SK-N-SH (cell line): ENCODE data around the gene PFKL. TPM values are rescaled to one million over a fixed set of nuclear protein-coding genes. Genes with fewer than 3 reads are reported as not detected.

Experiments
- CTCF ChIA-PET: fragments of 300-600, 350-600 bp; formaldehyde crosslinking; extraction: SDS; loops from one replicate; lab custom pipeline; 2021; lab: Yijun Ruan, JAX
- POLR2A ChIA-PET: fragments of 350-600 bp; sonication (Branson Sonifier 250); formaldehyde crosslinking; extraction: SDS; loops from one replicate; lab custom pipeline; 2020; ENCODE audit warnings: antibody characterized with exemption, inconsistent platforms; lab: Yijun Ruan, JAX
- DNase-seq: peaks from one replicate; pipeline ENCODE4 v3.0.0; 2012
- H2AFZ ChIP-seq: fragments of 200-600 bp; sonication (generic); 2 replicates; pipeline ENCODE4 v1.8.1; 2016; ENCODE audit warnings: antibody characterized with exemption, mild to moderate bottlenecking, low read depth
- H3F3A ChIP-seq: fragments of 200-600 bp; sonication (generic); replicated peaks from 2 replicates; pipeline ENCODE3; 2016; ENCODE audit warnings: antibody characterized with exemption, mild to moderate bottlenecking; ENCODE audit not compliant: insufficient read depth
- H3K27ac ChIP-seq, 2 experiments: fragments of 200-500 bp in 1 of 2; fragments of 200-600 bp in 1 of 2; sonication (Bioruptor generic) in 1 of 2; sonication (generic), shearing (Covaris generic) in 1 of 2; 2 replicates each; pipeline versions ENCODE4 v1.5.1 to v1.6.1; 2014 to 2016; ENCODE audit warnings: low read depth in 2 of 2, inconsistent platforms in 1 of 2, low read length in 1 of 2, mild to moderate bottlenecking in 1 of 2, mixed read lengths in 1 of 2
- H3K27me3 ChIP-seq: fragments of 200-600 bp; sonication (generic), shearing (Covaris generic); 2 replicates; pipeline ENCODE4 v1.6.1; 2016; ENCODE audit warnings: mixed run types; ENCODE audit not compliant: insufficient read depth
- H3K36me3 ChIP-seq, 2 experiments: fragments of 200-500 bp in 1 of 2; fragments of 200-600 bp in 1 of 2; sonication (Bioruptor generic) in 1 of 2; sonication (generic) in 1 of 2; replicated peaks in 1 of 2; 2 replicates each; pipeline versions ENCODE3 to v1.5.1; 2014 to 2016; ENCODE audit warnings: low read length in 1 of 2, mild to moderate bottlenecking in 1 of 2; ENCODE audit not compliant: insufficient read depth in 2 of 2, control insufficient read depth in 1 of 2
- H3K4me1 ChIP-seq, 2 experiments: fragments of 200-500 bp in 1 of 2; fragments of 200-600 bp in 1 of 2; sonication (Bioruptor generic) in 1 of 2; sonication (generic), shearing (Covaris generic) in 1 of 2; 2 replicates each; pipeline versions ENCODE4 v1.5.1 to v1.6.1; 2014 to 2016; ENCODE audit warnings: low read depth in 1 of 2, low read length in 1 of 2, mixed run types in 1 of 2; ENCODE audit not compliant: insufficient read depth in 2 of 2, control insufficient read depth in 1 of 2
- H3K4me2 ChIP-seq: fragments of 200-600 bp; sonication (generic), shearing (Covaris generic); 2 replicates; pipeline ENCODE4 v1.6.1; 2017; ENCODE audit warnings: mixed run types
- H3K4me3 ChIP-seq, 2 experiments: fragments of 200-500 bp in 1 of 2; fragments of 200-600 bp in 1 of 2; sonication (Bioruptor generic) in 1 of 2; sonication (generic), shearing (Covaris generic) in 1 of 2; 2 replicates each; pipeline versions ENCODE4 v1.5.1 to v1.8.1; 2014 to 2016; ENCODE audit warnings: low read depth in 2 of 2, inconsistent platforms in 1 of 2, low read length in 1 of 2, mild to moderate bottlenecking in 1 of 2, mixed read lengths in 1 of 2, moderate library complexity in 1 of 2
- H3K79me2 ChIP-seq: fragments of 200-600 bp; sonication (generic); 2 replicates; pipeline ENCODE4 v1.8.1; 2017; ENCODE audit warnings: mild to moderate bottlenecking; ENCODE audit not compliant: insufficient read depth
- H3K9ac ChIP-seq: fragments of 200-600 bp; sonication (generic); 2 replicates; pipeline ENCODE4 v1.6.1; 2017; ENCODE audit warnings: mixed run types
- H3K9me2 ChIP-seq: fragments of 200-600 bp; sonication (generic); 2 replicates; pipeline ENCODE4 v1.6.1; 2017; ENCODE audit warnings: mixed run types
- H3K9me3 ChIP-seq: fragments of 200-600 bp; sonication (generic); 2 replicates; pipeline ENCODE4 v1.6.1; 2017; ENCODE audit warnings: mixed run types, mild to moderate bottlenecking, moderate library complexity
- H4K20me1 ChIP-seq: fragments of 200-600 bp; sonication (generic); 2 replicates; pipeline ENCODE4 v1.6.1; 2017; ENCODE audit warnings: mild to moderate bottlenecking, mixed run types; ENCODE audit not compliant: insufficient read depth
- EP300 ChIP-seq, 2 experiments: IDR thresholded peaks; 2 replicates each; pipeline versions ENCODE4 v1.4.0 to v1.6.1; 2012; ENCODE audit warnings: borderline replicate concordance in 1 of 2, low read depth in 1 of 2, low read length in 1 of 2
- EZH2phosphoT487 ChIP-seq: fragments of 200-600 bp; sonication (generic); IDR thresholded peaks from 2 replicates; pipeline ENCODE4 v1.6.1; 2017; ENCODE audit warnings: low read depth, mixed run types, mild to moderate bottlenecking, antibody characterized with exemption, moderate library complexity, borderline replicate concordance
- FOXJ3 ChIP-seq: sonication (generic); formaldehyde crosslinking; IDR thresholded peaks from 2 replicates; pipeline ENCODE4 v1.5.1; 2020; ENCODE audit warnings: mild to moderate bottlenecking, missing genetic modification reagents
- FOXM1 ChIP-seq: IDR thresholded peaks from 2 replicates; pipeline ENCODE4 v1.4.0; 2012; ENCODE audit warnings: low read depth, mild to moderate bottlenecking
- GABPA ChIP-seq: IDR thresholded peaks from 2 replicates; pipeline ENCODE4 v1.4.0; 2012; ENCODE audit warnings: low read depth, mild to moderate bottlenecking
- IRF3 ChIP-seq: fragments of 150-350 bp; IDR thresholded peaks from 2 replicates; pipeline ENCODE4 v1.6.1; 2016; ENCODE audit warnings: mild to moderate bottlenecking, low read depth, low read length
- JUND ChIP-seq: IDR thresholded peaks from 2 replicates; pipeline ENCODE4 v1.4.0; 2012
- MEF2A ChIP-seq: IDR thresholded peaks from 2 replicates; pipeline ENCODE4 v1.4.0; 2012; ENCODE audit warnings: low read depth, borderline replicate concordance
- NRF1 ChIP-seq: IDR thresholded peaks from 2 replicates; pipeline ENCODE4 v1.6.1; 2012; ENCODE audit warnings: low read depth, mild to moderate bottlenecking, low read length
- PBX3 ChIP-seq: IDR thresholded peaks from 2 replicates; pipeline ENCODE4; 2012
- POLR2AphosphoS5 ChIP-seq: IDR thresholded peaks from 2 replicates; pipeline ENCODE4 v1.6.1; 2012; ENCODE audit warnings: low read depth, low read length
- RAD21 ChIP-seq: IDR thresholded peaks from 2 replicates; pipeline ENCODE4 v1.6.1; 2012; ENCODE audit warnings: mild to moderate bottlenecking, low read length
- RCOR1 ChIP-seq: fragments of 150-350 bp; IDR thresholded peaks from 2 replicates; pipeline ENCODE4 v1.6.1; 2017; ENCODE audit warnings: antibody characterized with exemption, low read length
- RFX5 ChIP-seq: IDR thresholded peaks from 2 replicates; pipeline ENCODE4 v1.6.1; 2012; ENCODE audit warnings: mild to moderate bottlenecking, improper control_type of control experiment, low read length
- TAF1 ChIP-seq: IDR thresholded peaks from 2 replicates; pipeline ENCODE4 v1.6.1; 2012; ENCODE audit warnings: low read depth, mild to moderate bottlenecking, low read length, moderate library complexity, borderline replicate concordance
- TEAD4 ChIP-seq: IDR thresholded peaks from 2 replicates; pipeline ENCODE4 v1.4.0; 2012; ENCODE audit warnings: mild to moderate bottlenecking, borderline replicate concordance; ENCODE audit not compliant: insufficient read depth
- YY1 ChIP-seq: IDR thresholded peaks from 2 replicates; pipeline ENCODE4 v1.4.0; 2012; ENCODE audit warnings: low read depth, mild to moderate bottlenecking
- WGBS: methylation state at CpG from one replicate; pipeline ENCODE4 v1.1.6; 2017; ENCODE audit warnings: low lambda C conversion rate; 5-methylcytosine and 5-hydroxymethylcytosine counted together
- polyA plus RNA-seq, 3 experiments: library from polyadenylated mRNA; depleted of rRNA; stranded (reverse); fragments of >200 nt; gene quantifications; 2 replicates each; pipeline ENCODE4 v1.2.3, GENCODE V29; 2012
- TF ChIP-seq, protein P1 (sequence below): IDR thresholded peaks from 2 replicates; pipeline ENCODE4 v1.4.0; 2012; ENCODE audit warnings: low read depth

Gene PFKL
- polyA plus RNA-seq, 1 of the 3 experiments (the other 2 are of a cell fraction): 118 TPM

DNA sequence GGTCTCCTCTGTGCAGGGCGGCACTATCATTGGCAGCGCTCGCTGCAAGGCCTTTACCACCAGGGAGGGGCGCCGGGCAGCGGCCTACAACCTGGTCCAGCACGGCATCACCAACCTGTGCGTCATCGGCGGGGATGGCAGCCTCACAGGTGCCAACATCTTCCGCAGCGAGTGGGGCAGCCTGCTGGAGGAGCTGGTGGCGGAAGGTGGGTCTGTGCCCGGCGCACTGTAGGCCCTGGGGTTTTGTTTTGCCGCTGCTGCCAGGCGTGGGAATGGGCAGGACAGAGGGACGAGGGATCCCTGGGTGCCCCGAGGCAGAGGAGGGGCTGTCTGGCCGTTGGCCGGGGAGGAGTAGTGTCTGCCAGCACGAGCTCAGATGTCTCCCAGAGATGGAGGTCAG, 12.2 kb downstream of the PFKL start:
- Histone ChIP-seq H3K4me1 (no peaks in the 10 kb centered on the region), H3K4me2 (no peak overlapping the region), H3K9me3 (no peaks in the 10 kb centered on the region), H3K4me3 (no peak overlapping the region)
- no peak for TF ChIP-seq RCOR1
- no peak for TF ChIP-seq EP300 (IDR thresholded peaks at IDR 0.05; ENCODE audit: borderline replicate concordance in 1 of 2, low read depth in 1 of 2, low read length in 1 of 2)
- no peak for TF ChIP-seq EZH2phosphoT487
- TF ChIP-seq MEF2A: no peak
- no peak for TF ChIP-seq POLR2AphosphoS5
- TF ChIP-seq RFX5: no peak
- TF ChIP-seq FOXJ3: no peak
- TF ChIP-seq, all 33 proteins: peak for 0
- no peaks in the 10 kb centered on the region for H3F3A ChIP-seq
- H2AFZ ChIP-seq: no peak overlapping the region
- ChIA-PET CTCF (interaction anchor here (2.1 kb wide), 1 partner anchor 15 kb away, joined by 5 read pairs; no protein-coding TSS in a partner anchor), POLR2A (no interaction called here)
- peaks cover 0 to 26% of the 10 kb centered on the region in 2 experiments for H3K36me3 ChIP-seq
- DNase-seq: no peak
- no peaks in the 10 kb centered on the region for H3K27me3 ChIP-seq
- peaks cover 8% of the 10 kb centered on the region; the same call in 1 of the 2 replicates for H3K79me2 ChIP-seq
- H3K9me2 ChIP-seq: no peaks in the 10 kb centered on the region
- H3K27ac ChIP-seq: no peak overlapping the region
- peaks cover 7% of the 10 kb centered on the region; the same call in 1 of the 2 replicates for H4K20me1 ChIP-seq
- WGBS: 93% methylated on average over 9 of the region's 22 CpGs
- no peak overlapping the region for H3K9ac ChIP-seq

DNA sequence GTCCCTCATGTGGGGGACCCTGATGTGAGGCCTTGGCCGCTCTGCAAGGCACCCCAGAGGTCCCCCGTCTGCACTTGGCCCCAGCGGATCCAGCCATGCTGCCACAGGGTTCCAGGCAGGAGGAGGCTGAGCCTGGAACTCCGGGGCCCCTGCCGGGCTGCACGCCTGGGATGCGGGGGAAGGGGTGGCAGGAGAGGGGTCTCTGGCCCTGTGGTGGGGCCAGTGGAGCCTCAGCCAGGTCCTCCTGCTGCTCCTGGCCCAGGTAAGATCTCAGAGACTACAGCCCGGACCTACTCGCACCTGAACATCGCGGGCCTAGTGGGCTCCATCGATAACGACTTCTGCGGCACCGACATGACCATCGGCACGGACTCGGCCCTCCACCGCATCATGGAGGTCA, 12.9 kb downstream of the PFKL start:
- TF ChIP-seq RCOR1: no peak
- no peak for TF ChIP-seq JUND
- TF ChIP-seq GABPA: no peak
- TF ChIP-seq NRF1: no peak
- no peak for TF ChIP-seq TEAD4
- TF ChIP-seq YY1: no peak
- TF ChIP-seq, protein P1, sequence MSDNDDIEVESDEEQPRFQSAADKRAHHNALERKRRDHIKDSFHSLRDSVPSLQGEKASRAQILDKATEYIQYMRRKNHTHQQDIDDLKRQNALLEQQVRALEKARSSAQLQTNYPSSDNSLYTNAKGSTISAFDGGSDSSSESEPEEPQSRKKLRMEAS: no peak
- TF ChIP-seq IRF3: no peak
- TF ChIP-seq EZH2phosphoT487: no peak
- no peak for TF ChIP-seq PBX3
- TF ChIP-seq FOXM1: no peak
- TF ChIP-seq RAD21: no peak
- no peak for TF ChIP-seq TAF1
- WGBS: no CpG with 5 or more reads among the region's 19 CpGs
- H3K9me2 ChIP-seq: no peaks in the 10 kb centered on the region
- no peak overlapping the region for H3K4me3 ChIP-seq
- DNase-seq: no peak
- no peaks in the 10 kb centered on the region for H3F3A ChIP-seq
- POLR2A ChIA-PET: no interaction called here
- no peaks in the 10 kb centered on the region for H3K9me3 ChIP-seq
- CTCF ChIA-PET: interaction anchor here (2.1 kb wide), 1 partner anchor 15 kb away, joined by 5 read pairs; no protein-coding TSS in a partner anchor
- no peak overlapping the region for H3K4me2 ChIP-seq
- peaks cover under 1% of the 10 kb centered on the region; the same call in 1 of the 2 replicates for H4K20me1 ChIP-seq
- no peaks in the 10 kb centered on the region for H3K27me3 ChIP-seq
- no peak overlapping the region for H3K9ac ChIP-seq
- peaks cover 0 to 30% of the 10 kb centered on the region in 2 experiments for H3K36me3 ChIP-seq
- H3K79me2 ChIP-seq: peaks cover 8% of the 10 kb centered on the region; the same call in 1 of the 2 replicates
- no peak overlapping the region for H3K27ac ChIP-seq
- H2AFZ ChIP-seq: no peak overlapping the region
- H3K4me1 ChIP-seq: no peaks in the 10 kb centered on the region
